IMR-90 (cell line): ENCODE data around the gene TMEM95. TPM values are rescaled to one million over a fixed set of nuclear protein-coding genes. Genes with fewer than 3 reads are reported as not detected.

Source experiments
- ATAC-seq: fragments of 200-7000 bp; cut with Tn5 transposase; 2 replicates; pipeline ENCODE4 v1.9.1; 2020; ENCODE audit warnings: low read depth, mild to moderate bottlenecking, moderate library complexity
- BruUV-seq: library from RNA; stranded (reverse); fragments of 400-500 nt; replicated peaks from 2 replicates; lab custom pipeline; 2021; lab: Mats Ljungman, UMichigan
- CTCF ChIA-PET: fragments of 300-600 bp; formaldehyde crosslinking; extraction: SDS; loops from one replicate; lab custom pipeline; 2021; ENCODE audit warnings: antibody characterized with exemption; lab: Yijun Ruan, JAX
- POLR2A ChIA-PET: fragments of 300-600 bp; sonication (Branson Sonifier 250); formaldehyde crosslinking; loops from one replicate; lab custom pipeline; 2022; ENCODE audit warnings: antibody characterized with exemption; ENCODE audit not compliant: unreplicated experiment; lab: Charles Lee
- DNase-seq: peaks from one replicate; pipeline ENCODE4 v3.0.0; 2013
- H2AFZ ChIP-seq: replicated peaks from 2 replicates; pipeline ENCODE3; 2013; ENCODE audit warnings: low read length, mild to moderate bottlenecking; ENCODE audit not compliant: poor library complexity
- H2AK5ac ChIP-seq: 2 replicates; pipeline ENCODE4 v1.6.1; 2013; ENCODE audit warnings: low read depth, low read length, inconsistent platforms
- H2AK9ac ChIP-seq: replicated peaks from 2 replicates; pipeline ENCODE3; 2013; ENCODE audit warnings: mild to moderate bottlenecking, low read depth, low read length, moderate library complexity; ENCODE audit not compliant: poor library complexity
- H2BK120ac ChIP-seq: 2 replicates; pipeline ENCODE4 v1.6.1; 2013; ENCODE audit warnings: low read depth, low read length, inconsistent platforms
- H2BK15ac ChIP-seq: 3 replicates; pipeline ENCODE4 v1.6.1; 2013; ENCODE audit warnings: low read depth, low read length, inconsistent platforms
- H2BK20ac ChIP-seq: 2 replicates; pipeline ENCODE4 v1.6.1; 2013; ENCODE audit warnings: low read depth, mild to moderate bottlenecking, inconsistent platforms, low read length, moderate library complexity
- H2BK5ac ChIP-seq: 2 replicates; pipeline ENCODE4 v1.6.1; 2013; ENCODE audit warnings: mild to moderate bottlenecking, low read depth, low read length, inconsistent platforms; ENCODE audit not compliant: poor library complexity, severe bottlenecking
- H3K14ac ChIP-seq: replicated peaks from 2 replicates; pipeline ENCODE4 v1.6.1; 2013; ENCODE audit warnings: low read depth, low read length, inconsistent platforms
- H3K18ac ChIP-seq: 2 replicates; pipeline ENCODE4 v1.6.1; 2013; ENCODE audit warnings: low read depth, low read length, control low read depth
- H3K23ac ChIP-seq: 2 replicates; pipeline ENCODE4 v1.6.1; 2013; ENCODE audit warnings: low read depth, low read length, inconsistent platforms
- H3K27ac ChIP-seq: 2 replicates; pipeline ENCODE4 v1.5.1; 2013; ENCODE audit warnings: mild to moderate bottlenecking, control low read depth, low read length; ENCODE audit not compliant: insufficient read depth
- H3K27me3 ChIP-seq: 2 replicates; pipeline ENCODE4 v1.6.1; 2013; ENCODE audit warnings: low read length; ENCODE audit not compliant: control insufficient read depth, insufficient read depth
- H3K36me3 ChIP-seq: 2 replicates; pipeline ENCODE4 v1.6.1; 2013; ENCODE audit warnings: low read length, mixed read lengths; ENCODE audit not compliant: control insufficient read depth, insufficient read depth
- H3K4ac ChIP-seq: 2 replicates; pipeline ENCODE4 v1.6.1; 2013; ENCODE audit warnings: low read depth, low read length, inconsistent platforms
- H3K4me1 ChIP-seq: 2 replicates; pipeline ENCODE4 v1.6.1; 2013; ENCODE audit warnings: low read length, mixed read lengths; ENCODE audit not compliant: control insufficient read depth, insufficient read depth
- H3K4me2 ChIP-seq: 2 replicates; pipeline ENCODE4 v1.6.1; 2013; ENCODE audit warnings: low read depth, mild to moderate bottlenecking, control low read depth, low read length, moderate library complexity
- H3K4me3 ChIP-seq: 2 replicates; pipeline ENCODE4 v1.5.1; 2013; ENCODE audit warnings: low read depth, mild to moderate bottlenecking, control low read depth, low read length, moderate library complexity; ENCODE audit not compliant: insufficient read depth
- H3K56ac ChIP-seq: 2 replicates; pipeline ENCODE4 v1.6.1; 2013; ENCODE audit warnings: low read length, inconsistent platforms; ENCODE audit not compliant: insufficient read depth; ENCODE audit errors: extremely low read depth
- H3K79me1 ChIP-seq, 2 experiments: 2 replicates each; pipeline ENCODE4 v1.6.1; 2013; ENCODE audit warnings: low read length in 2 of 2, inconsistent platforms in 1 of 2, low read depth in 1 of 2
- H3K9ac ChIP-seq: 2 replicates; pipeline ENCODE4 v1.6.1; 2013; ENCODE audit warnings: low read depth, low read length, control low read depth
- H3K9me1 ChIP-seq: 2 replicates; pipeline ENCODE4 v1.6.1; 2013; ENCODE audit warnings: low read length, inconsistent platforms; ENCODE audit not compliant: insufficient read depth
- H3K9me3 ChIP-seq: 2 replicates; pipeline ENCODE4 v1.6.1; 2013; ENCODE audit warnings: low read length; ENCODE audit not compliant: control insufficient read depth, insufficient read depth
- H4K20me1 ChIP-seq: 2 replicates; pipeline ENCODE4 v1.6.1; 2013; ENCODE audit warnings: low read length, inconsistent platforms; ENCODE audit not compliant: insufficient read depth
- H4K5ac ChIP-seq: 2 replicates; pipeline ENCODE4 v1.6.1; 2013; ENCODE audit warnings: mild to moderate bottlenecking, low read depth, low read length, control low read depth
- H4K8ac ChIP-seq, 2 experiments: 2 replicates each; pipeline ENCODE4 v1.6.1; 2013; ENCODE audit warnings: low read depth in 2 of 2, low read length in 2 of 2, control low read depth in 1 of 2, inconsistent platforms in 1 of 2
- H4K91ac ChIP-seq: 2 replicates; pipeline ENCODE4 v1.6.1; 2013; ENCODE audit warnings: low read depth, low read length, inconsistent platforms; ENCODE audit not compliant: insufficient read depth
- FOS ChIP-seq: fragments of 150-350 bp; IDR thresholded peaks from 2 replicates; pipeline ENCODE4 v1.6.1; 2016; ENCODE audit warnings: low read depth, low read length
- MAZ ChIP-seq: IDR thresholded peaks from 2 replicates; pipeline ENCODE4 v1.6.1; 2012; ENCODE audit warnings: low read depth, mild to moderate bottlenecking, low read length, improper control_type of control experiment, moderate library complexity, borderline replicate concordance
- USF2 ChIP-seq: fragments of 150-350 bp; IDR thresholded peaks from 2 replicates; pipeline ENCODE4 v1.6.1; 2017; ENCODE audit warnings: mild to moderate bottlenecking, antibody characterized with exemption, low read length, low read depth
- WGBS, 2 experiments: methylation state at CpG; one replicate each; pipeline versions ENCODE4 v1.1.5 to v1.1.7; 2013; ENCODE audit warnings: missing lambda C conversion rate in 2 of 2; ENCODE audit not compliant: insufficient read length in 1 of 2; ENCODE audit errors: extremely low coverage in 2 of 2; 5-methylcytosine and 5-hydroxymethylcytosine counted together
- dilution Hi-C: fragments of 300-500 bp; cut with HindIII; formaldehyde crosslinking; loops from one replicate; pipeline ENCODE4 v1.14.3; 2018; ENCODE audit warnings: low sequenced_read_pairs; ENCODE audit not compliant: unreplicated experiment
- in situ Hi-C: fragments of 300-500 bp; cut with MboI; formaldehyde crosslinking; loops from 3 replicates; pipeline ENCODE4 v1.14.3; 2019; ENCODE audit warnings: low sequenced_read_pairs, inconsistent platforms, mixed read lengths
- intact Hi-C: fragments of 100-400 bp; cut with micrococcal nuclease; formaldehyde crosslinking; loops from 2 replicates; pipeline ENCODE4 v1.10.0; 2022
- polyA plus RNA-seq, 3 experiments: library from polyadenylated mRNA; depleted of rRNA; stranded (reverse); fragments of >200 nt; gene quantifications; 2 replicates each; pipeline ENCODE4 v1.2.3, GENCODE V29; 2012; ENCODE audit warnings: low replicate concordance in 1 of 3
- total RNA-seq: library from RNA; depleted of rRNA; stranded (reverse); fragments of >200 nt; gene quantifications from 2 replicates; pipeline ENCODE4 v1.2.3, GENCODE V29; 2012
- TF ChIP-seq, protein P1 (sequence below): conservative IDR thresholded peaks from 2 replicates; pipeline ENCODE4 v1.5.1; 2012; ENCODE audit warnings: mild to moderate bottlenecking, low read depth, low read length, improper control_type of control experiment

The TMEM95 gene
- total and polyA plus RNA-seq, 2 of the 4 experiments (the other 2 are of a cell fraction) = not detected

DNA sequence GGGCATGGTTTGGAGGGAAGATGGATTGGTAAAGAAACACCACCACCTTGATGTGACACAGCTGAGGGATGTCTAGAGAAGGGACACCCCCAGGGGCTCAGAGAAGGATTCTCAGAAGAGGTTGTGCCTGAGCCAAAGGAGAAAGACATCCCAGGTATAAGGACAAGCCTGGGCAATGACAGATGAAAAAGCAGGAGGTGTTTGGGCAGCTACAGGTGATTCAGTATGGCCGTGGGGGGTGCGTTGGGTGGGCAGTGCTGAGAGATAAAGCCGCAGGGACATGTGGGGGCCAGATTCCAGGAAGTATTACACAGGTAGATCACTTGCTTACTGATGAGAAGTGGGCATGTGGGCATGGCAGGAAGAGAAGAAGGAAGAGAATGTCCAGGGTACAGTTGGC, 7.0 kb downstream of the TMEM95 start:
- no TSS peak for BruUV-seq

More for the DNA sequence above, 7.0 kb downstream of the TMEM95 start:
- intact Hi-C loops (no loop called here), dilution Hi-C loops (no loop called here), in situ Hi-C loops (no loop called here)
- no peak overlapping the region for H3K18ac ChIP-seq
- no peak overlapping the region for H4K5ac ChIP-seq
- H2AFZ ChIP-seq = peak overlapping the region; percentile 13
- ChIA-PET POLR2A (no interaction called here), CTCF (interaction anchor here (0.6 kb wide), 1 partner anchor 224 kb away, joined by 3 read pairs; no protein-coding TSS in a partner anchor)
- no peak overlapping the region for H3K4me2 ChIP-seq
- no peak overlapping the region for H4K91ac ChIP-seq
- H4K8ac ChIP-seq = no peak overlapping the region
- H3K79me1 ChIP-seq = no peaks in the 10 kb centered on the region
- peaks cover 2% of the 10 kb centered on the region; the same call in 1 of the 2 replicates for H3K27me3 ChIP-seq
- WGBS, 2 experiments = 64% methylated on average over 3 of the region's 3 CpGs; no CpG with 5 or more reads in 1 of the 2 experiments
- H3K4me1 ChIP-seq = no peaks in the 10 kb centered on the region
- no peak overlapping the region for H2AK5ac ChIP-seq
- H3K4me3 ChIP-seq = no peak overlapping the region
- H2AK9ac ChIP-seq = no peak overlapping the region
- H3K27ac ChIP-seq = no peak overlapping the region
- H3K14ac ChIP-seq = no peak overlapping the region
- H3K9me1 ChIP-seq = no peaks in the 10 kb centered on the region
- no peaks in the 10 kb centered on the region for H3K9me3 ChIP-seq
- no peaks in the 10 kb centered on the region for H4K20me1 ChIP-seq
- no peak overlapping the region for H2BK20ac ChIP-seq
- TF ChIP-seq, protein P1, sequence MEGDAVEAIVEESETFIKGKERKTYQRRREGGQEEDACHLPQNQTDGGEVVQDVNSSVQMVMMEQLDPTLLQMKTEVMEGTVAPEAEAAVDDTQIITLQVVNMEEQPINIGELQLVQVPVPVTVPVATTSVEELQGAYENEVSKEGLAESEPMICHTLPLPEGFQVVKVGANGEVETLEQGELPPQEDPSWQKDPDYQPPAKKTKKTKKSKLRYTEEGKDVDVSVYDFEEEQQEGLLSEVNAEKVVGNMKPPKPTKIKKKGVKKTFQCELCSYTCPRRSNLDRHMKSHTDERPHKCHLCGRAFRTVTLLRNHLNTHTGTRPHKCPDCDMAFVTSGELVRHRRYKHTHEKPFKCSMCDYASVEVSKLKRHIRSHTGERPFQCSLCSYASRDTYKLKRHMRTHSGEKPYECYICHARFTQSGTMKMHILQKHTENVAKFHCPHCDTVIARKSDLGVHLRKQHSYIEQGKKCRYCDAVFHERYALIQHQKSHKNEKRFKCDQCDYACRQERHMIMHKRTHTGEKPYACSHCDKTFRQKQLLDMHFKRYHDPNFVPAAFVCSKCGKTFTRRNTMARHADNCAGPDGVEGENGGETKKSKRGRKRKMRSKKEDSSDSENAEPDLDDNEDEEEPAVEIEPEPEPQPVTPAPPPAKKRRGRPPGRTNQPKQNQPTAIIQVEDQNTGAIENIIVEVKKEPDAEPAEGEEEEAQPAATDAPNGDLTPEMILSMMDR = no peak
- no peak for TF ChIP-seq USF2
- no peak for TF ChIP-seq FOS
- TF ChIP-seq MAZ = no peak
- H3K36me3 ChIP-seq = no peaks in the 10 kb centered on the region
- H3K56ac ChIP-seq = no peak overlapping the region
- no peak overlapping the region for H2BK15ac ChIP-seq
- no peak overlapping the region for H3K4ac ChIP-seq
- no peak for DNase-seq
- no peak for ATAC-seq
- no peak overlapping the region for H2BK5ac ChIP-seq
- H3K9ac ChIP-seq = no peak overlapping the region
- no peak overlapping the region for H3K23ac ChIP-seq
- no peak overlapping the region for H2BK120ac ChIP-seq
